HEK293 (cell line): ENCODE results near the gene BTBD17.

Experiments used
- CTCF ChIP-seq: fragments of 450-650 bp; formaldehyde crosslinking; IDR thresholded peaks from 2 replicates; pipeline ENCODE4 v1.5.1; 2016; ENCODE audit warnings: missing biosample characterization, missing genetic modification characterization
- MYNN ChIP-seq: fragments of 450-650 bp; formaldehyde crosslinking; IDR thresholded peaks from 2 replicates; pipeline ENCODE4 v1.5.1; 2016; ENCODE audit warnings: missing biosample characterization, missing genetic modification characterization, borderline replicate concordance
- TRIM28 ChIP-seq: IDR thresholded peaks from 2 replicates; pipeline ENCODE4 v1.6.1; 2011; ENCODE audit warnings: low read length, control low read depth, borderline replicate concordance
- ZBTB21 ChIP-seq: fragments of 450-650 bp; formaldehyde crosslinking; IDR thresholded peaks from 2 replicates; pipeline ENCODE4 v1.5.1; 2017; ENCODE audit warnings: missing biosample characterization, missing genetic modification characterization
- ZNF155 ChIP-seq: fragments of 450-650 bp; formaldehyde crosslinking; IDR thresholded peaks from 2 replicates; pipeline ENCODE4 v1.5.1; 2016; ENCODE audit warnings: missing biosample characterization, missing genetic modification characterization
- ZNF239 ChIP-seq: fragments of 450-650 bp; formaldehyde crosslinking; IDR thresholded peaks from 2 replicates; pipeline ENCODE4 v1.5.1; 2016; ENCODE audit warnings: missing biosample characterization, missing genetic modification characterization
- TF ChIP-seq, protein P1 (sequence below): fragments of 450-650 bp; formaldehyde crosslinking; IDR thresholded peaks from 2 replicates; pipeline ENCODE4 v1.5.1; 2016; ENCODE audit warnings: missing biosample characterization, missing genetic modification characterization

DNA sequence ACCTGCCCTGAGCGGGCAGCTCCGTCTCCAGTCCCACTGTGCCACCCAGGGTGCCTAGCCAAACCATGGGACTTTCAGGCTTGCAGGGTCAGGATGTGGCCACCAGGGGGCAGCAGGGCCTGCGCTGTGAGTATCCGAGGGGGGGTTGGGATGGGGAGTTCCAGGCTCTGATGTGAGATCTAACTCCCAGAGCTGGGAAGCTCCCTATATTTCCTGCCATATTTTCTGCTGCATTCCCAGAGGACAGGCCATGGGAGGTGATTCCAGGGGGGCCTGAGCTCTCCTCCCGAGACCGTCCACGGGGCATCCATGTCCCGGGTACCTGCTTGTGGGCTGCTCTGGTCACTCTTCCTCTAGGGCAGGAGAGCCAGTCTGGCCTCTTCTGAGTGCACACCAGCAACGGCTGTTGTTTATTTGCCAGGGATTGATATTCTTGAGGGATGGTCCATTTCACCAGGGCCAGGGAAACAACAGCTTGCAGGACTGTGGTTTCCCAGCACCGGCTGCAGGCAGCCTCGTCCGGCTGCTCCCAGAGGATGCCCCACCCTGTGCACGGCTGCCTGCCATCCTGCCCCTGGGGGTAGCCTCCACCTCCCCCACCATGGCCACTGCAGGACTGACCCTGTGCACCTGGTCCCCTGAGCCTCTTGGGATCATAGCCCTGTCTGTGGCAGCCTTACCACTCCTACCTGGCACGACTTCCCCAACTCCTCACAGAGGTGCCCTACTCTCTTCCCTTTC, 6.8 kb upstream of the BTBD17 start:
- TF ChIP-seq MYNN (tag by site-specific recombination) (no peak), CTCF (tag by site-specific recombination) (peak; percentile 81), ZNF239 (tag by site-specific recombination) (no peak), TRIM28 (no peak), ZNF155 (no peak), ZBTB21 (tag by site-specific recombination) (no peak)
- TF ChIP-seq, protein P1, sequence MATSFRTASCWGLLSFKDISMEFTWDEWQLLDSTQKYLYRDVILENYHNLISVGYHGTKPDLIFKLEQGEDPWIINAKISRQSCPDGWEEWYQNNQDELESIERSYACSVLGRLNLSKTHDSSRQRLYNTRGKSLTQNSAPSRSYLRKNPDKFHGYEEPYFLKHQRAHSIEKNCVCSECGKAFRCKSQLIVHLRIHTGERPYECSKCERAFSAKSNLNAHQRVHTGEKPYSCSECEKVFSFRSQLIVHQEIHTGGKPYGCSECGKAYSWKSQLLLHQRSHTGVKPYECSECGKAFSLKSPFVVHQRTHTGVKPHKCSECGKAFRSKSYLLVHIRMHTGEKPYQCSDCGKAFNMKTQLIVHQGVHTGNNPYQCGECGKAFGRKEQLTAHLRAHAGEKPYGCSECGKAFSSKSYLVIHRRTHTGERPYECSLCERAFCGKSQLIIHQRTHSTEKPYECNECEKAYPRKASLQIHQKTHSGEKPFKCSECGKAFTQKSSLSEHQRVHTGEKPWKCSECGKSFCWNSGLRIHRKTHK (tag by site-specific recombination): no peak
